H9 (cell line): ENCODE results near the gene YPEL1. TPM values are rescaled to one million over a fixed set of nuclear protein-coding genes. Genes with fewer than 3 reads are reported as not detected.

ENCODE experiments used
- DNase-seq: peaks from one replicate; pipeline ENCODE4 v3.0.0-alpha.2; 2017
- H2AFZ ChIP-seq: one replicate; pipeline ENCODE4 v1.6.1; 2013; ENCODE audit warnings: mild to moderate bottlenecking, low read length, control low read depth, moderate library complexity
- H2AK5ac ChIP-seq: 2 replicates; pipeline ENCODE4 v1.6.1; 2013; ENCODE audit warnings: low read length, control low read depth, mixed read lengths; ENCODE audit not compliant: insufficient read length
- H2BK120ac ChIP-seq: one replicate; pipeline ENCODE4 v1.6.1; 2013; ENCODE audit warnings: low read depth, mild to moderate bottlenecking, low read length, control low read depth, inconsistent platforms; ENCODE audit not compliant: poor library complexity, severe bottlenecking
- H2BK12ac ChIP-seq: 2 replicates; pipeline ENCODE4 v1.6.1; 2013; ENCODE audit warnings: low read length, control low read depth, mixed read lengths, low read depth; ENCODE audit not compliant: insufficient read length
- H2BK15ac ChIP-seq: 2 replicates; pipeline ENCODE4 v1.6.1; 2013; ENCODE audit warnings: low read depth, low read length, control low read depth
- H2BK20ac ChIP-seq: one replicate; pipeline ENCODE4 v1.6.1; 2013; ENCODE audit warnings: low read depth, mild to moderate bottlenecking, low read length, control low read depth, inconsistent platforms; ENCODE audit not compliant: poor library complexity, severe bottlenecking
- H2BK5ac ChIP-seq: 2 replicates; pipeline ENCODE4 v1.6.1; 2013; ENCODE audit warnings: low read length, control low read depth, mixed read lengths; ENCODE audit not compliant: insufficient read length
- H3K14ac ChIP-seq: 2 replicates; pipeline ENCODE4 v1.6.1; 2013; ENCODE audit warnings: low read length, control low read depth; ENCODE audit not compliant: insufficient read depth
- H3K18ac ChIP-seq: 2 replicates; pipeline ENCODE4 v1.6.1; 2013; ENCODE audit warnings: low read depth, mild to moderate bottlenecking, mixed read lengths, low read length, control low read depth; ENCODE audit not compliant: insufficient read length
- H3K23ac ChIP-seq: 2 replicates; pipeline ENCODE4 v1.6.1; 2013; ENCODE audit warnings: low read length, control low read depth, mixed read lengths, low read depth; ENCODE audit not compliant: insufficient read length
- H3K23me2 ChIP-seq: 2 replicates; pipeline ENCODE4 v1.6.1; 2013; ENCODE audit warnings: low read depth, mild to moderate bottlenecking, mixed read lengths, low read length, control low read depth; ENCODE audit not compliant: insufficient read length, poor library complexity, severe bottlenecking
- H3K27ac ChIP-seq: 2 replicates; pipeline ENCODE4 v1.5.1; 2013; ENCODE audit warnings: low read length, control low read depth, mixed read lengths, low read depth; ENCODE audit not compliant: insufficient read length
- H3K27me3 ChIP-seq: 2 replicates; pipeline ENCODE4 v1.6.1; 2013; ENCODE audit warnings: low read length, control low read depth, inconsistent platforms; ENCODE audit not compliant: insufficient read depth
- H3K4ac ChIP-seq: 2 replicates; pipeline ENCODE4 v1.6.1; 2013; ENCODE audit warnings: low read depth, mild to moderate bottlenecking, control low read depth, inconsistent platforms, low read length, moderate library complexity
- H3K4me1 ChIP-seq: 2 replicates; pipeline ENCODE4 v1.6.1; 2013; ENCODE audit warnings: low read length, control low read depth, inconsistent platforms; ENCODE audit not compliant: insufficient read depth
- H3K4me2 ChIP-seq: 2 replicates; pipeline ENCODE4 v1.6.1; 2013; ENCODE audit warnings: low read length, control low read depth, mixed read lengths; ENCODE audit not compliant: insufficient read length, insufficient read depth
- H3K56ac ChIP-seq: 2 replicates; pipeline ENCODE4 v1.6.1; 2013; ENCODE audit warnings: low read depth, mild to moderate bottlenecking, mixed read lengths, low read length, control low read depth; ENCODE audit not compliant: insufficient read length
- H3K79me1 ChIP-seq: 2 replicates; pipeline ENCODE4 v1.6.1; 2013; ENCODE audit warnings: low read depth, mild to moderate bottlenecking, moderate library complexity, low read length, control low read depth, inconsistent platforms; ENCODE audit not compliant: insufficient read depth, poor library complexity, severe bottlenecking
- H3K79me2 ChIP-seq: 2 replicates; pipeline ENCODE4 v1.6.1; 2013; ENCODE audit warnings: low read length, control low read depth, inconsistent platforms; ENCODE audit not compliant: insufficient read depth
- H3K9ac ChIP-seq: 2 replicates; pipeline ENCODE4 v1.6.1; 2013; ENCODE audit warnings: low read length, control low read depth, mixed read lengths; ENCODE audit not compliant: insufficient read length; ENCODE audit errors: extremely low read depth
- H3K9me3 ChIP-seq: one replicate; pipeline ENCODE4 v1.6.1; 2013; ENCODE audit warnings: low read depth, low read length, inconsistent platforms; ENCODE audit not compliant: control insufficient read depth
- H3T11ph ChIP-seq: one replicate; pipeline ENCODE4 v1.6.1; 2013; ENCODE audit warnings: mild to moderate bottlenecking, low read length, control low read depth, inconsistent platforms
- H4K20me1 ChIP-seq: one replicate; pipeline ENCODE4 v1.6.1; 2013; ENCODE audit not compliant: control insufficient read depth, insufficient read length, insufficient read depth
- H4K5ac ChIP-seq: 2 replicates; pipeline ENCODE4 v1.6.1; 2013; ENCODE audit warnings: low read depth, mild to moderate bottlenecking, mixed read lengths, low read length, control low read depth; ENCODE audit not compliant: insufficient read length
- H4K8ac ChIP-seq: replicated peaks from 2 replicates; pipeline ENCODE4 v1.6.1; 2013; ENCODE audit warnings: low read length, control low read depth, mixed read lengths, low read depth; ENCODE audit not compliant: insufficient read length
- H4K91ac ChIP-seq: 2 replicates; pipeline ENCODE4 v1.6.1; 2013; ENCODE audit warnings: low read depth, mild to moderate bottlenecking, moderate library complexity, mixed read lengths, low read length, control low read depth; ENCODE audit not compliant: insufficient read length
- H3K27ac Mint-ChIP-seq, 3 experiments: 2 replicates in 2 of 3; 3 replicates in 1 of 3; pipeline ENCODE4 v1.8.0; 2020 to 2021; ENCODE audit warnings: mixed read lengths in 3 of 3, mild to moderate bottlenecking in 1 of 3, moderate library complexity in 1 of 3
- H3K27me3 Mint-ChIP-seq: 2 replicates; pipeline ENCODE4 v1.8.0; 2021; ENCODE audit warnings: low read depth, mild to moderate bottlenecking, moderate library complexity, mixed read lengths
- H3K36me3 Mint-ChIP-seq, 3 experiments: 2 replicates in 2 of 3; 3 replicates in 1 of 3; pipeline ENCODE4 v1.8.0; 2020 to 2021; ENCODE audit warnings: low read depth in 3 of 3, mixed read lengths in 3 of 3; ENCODE audit not compliant: insufficient read depth in 1 of 3
- H3K4me1 Mint-ChIP-seq, 2 experiments: 2 replicates each; pipeline ENCODE4 v1.8.0; 2020; ENCODE audit warnings: mixed read lengths in 2 of 2
- H3K4me3 Mint-ChIP-seq, 2 experiments: 2 replicates in 1 of 2; 3 replicates in 1 of 2; pipeline ENCODE4 v1.8.0; 2020 to 2021; ENCODE audit warnings: mild to moderate bottlenecking in 2 of 2, mixed read lengths in 2 of 2, moderate library complexity in 1 of 2
- H3K9me3 Mint-ChIP-seq, 2 experiments: 2 replicates in 1 of 2; 3 replicates in 1 of 2; pipeline ENCODE4 v1.8.0; 2020; ENCODE audit warnings: mild to moderate bottlenecking in 2 of 2, mixed read lengths in 2 of 2, moderate library complexity in 1 of 2
- CTCF ChIP-seq: fragments of 200-600 bp; sonication (generic); conservative IDR thresholded peaks from 3 replicates; pipeline ENCODE4 v1.8.0; 2021; ENCODE audit warnings: antibody characterized with exemption, mild to moderate bottlenecking
- WGBS: extraction: QIAGEN DNeasy Blood & Tissue Kit; methylation state at CpG from one replicate; pipeline ENCODE4 v1.1.7; 2013; ENCODE audit warnings: missing lambda C conversion rate, low lambda C conversion rate, mixed read lengths; ENCODE audit not compliant: insufficient read length; ENCODE audit errors: extremely low coverage; 5-methylcytosine and 5-hydroxymethylcytosine counted together
- total RNA-seq: library from RNA; stranded (reverse); gene quantifications from 2 replicates; pipeline ENCODE4 v1.2.1, GENCODE V29; 2021

YPEL1 gene
- total RNA-seq, 1 experiment from 2014 or later: 5.4 TPM

- TF ChIP-seq CTCF: no peak
- Histone ChIP-seq H3K9me3 (no peaks in the 10 kb centered on the region), H2BK15ac (no peak overlapping the region), H3K4ac (no peak overlapping the region), H3K9ac (no peak overlapping the region), H4K91ac (no peak overlapping the region), H2BK5ac (no peak overlapping the region), H3K79me2 (no peaks in the 10 kb centered on the region), H3K56ac (no peak overlapping the region), H3T11ph (no peak overlapping the region), H3K4me2 (no peak overlapping the region), H3K4me1 (no peaks in the 10 kb centered on the region), H2BK120ac (no peak overlapping the region), H4K8ac (no peak overlapping the region), H3K27ac (no peak overlapping the region), H2BK20ac (no peak overlapping the region), H3K18ac (no peak overlapping the region), H2AK5ac (no peak overlapping the region), H3K79me1 (no peaks in the 10 kb centered on the region), H3K14ac (no peak overlapping the region), H4K5ac (no peak overlapping the region), H3K27me3 (no peaks in the 10 kb centered on the region; the same call in 1 of the 2 replicates), H3K23me2 (no peaks in the 10 kb centered on the region), H4K20me1 (no peaks in the 10 kb centered on the region), H2BK12ac (no peak overlapping the region), H3K23ac (no peak overlapping the region), H2AFZ (no peak overlapping the region)
- H3K27me3 Mint-ChIP-seq: peaks cover 62% of the 10 kb centered on the region
- no CpG with 5 or more reads among the region's 6 CpGs for WGBS
- H3K4me1 Mint-ChIP-seq: peaks cover 4 to 8% of the 10 kb centered on the region in 2 experiments; a peak in 2 of 4 replicates
- H3K36me3 Mint-ChIP-seq: no peaks in the 10 kb centered on the region; a peak in 1 of 7 replicates
- no peak for DNase-seq
- H3K4me3 Mint-ChIP-seq: no peak overlapping the region
- no peaks in the 10 kb centered on the region for H3K9me3 Mint-ChIP-seq
- H3K27ac Mint-ChIP-seq: no peak overlapping the region; a peak in 1 of 7 replicates
Measured at GRCh38 chr22:21741790-21742189, 6.2 kb upstream of the YPEL1 start.
